H9 (cell line): Measurements from ENCODE around the gene DUSP16. TPM values are rescaled to one million over a fixed set of nuclear protein-coding genes. Genes with fewer than 3 reads are reported as not detected.

Experiments used
- DNase-seq: peaks from one replicate; pipeline ENCODE4 v3.0.0-alpha.2; 2017
- H2AFZ ChIP-seq: one replicate; pipeline ENCODE4 v1.6.1; 2013; ENCODE audit warnings: mild to moderate bottlenecking, low read length, control low read depth, moderate library complexity
- H2AK5ac ChIP-seq: 2 replicates; pipeline ENCODE4 v1.6.1; 2013; ENCODE audit warnings: low read length, control low read depth, mixed read lengths; ENCODE audit not compliant: insufficient read length
- H2BK120ac ChIP-seq: one replicate; pipeline ENCODE4 v1.6.1; 2013; ENCODE audit warnings: low read depth, mild to moderate bottlenecking, low read length, control low read depth, inconsistent platforms; ENCODE audit not compliant: poor library complexity, severe bottlenecking
- H2BK12ac ChIP-seq: 2 replicates; pipeline ENCODE4 v1.6.1; 2013; ENCODE audit warnings: low read length, control low read depth, mixed read lengths, low read depth; ENCODE audit not compliant: insufficient read length
- H2BK15ac ChIP-seq: 2 replicates; pipeline ENCODE4 v1.6.1; 2013; ENCODE audit warnings: low read depth, low read length, control low read depth
- H2BK20ac ChIP-seq: one replicate; pipeline ENCODE4 v1.6.1; 2013; ENCODE audit warnings: low read depth, mild to moderate bottlenecking, low read length, control low read depth, inconsistent platforms; ENCODE audit not compliant: poor library complexity, severe bottlenecking
- H2BK5ac ChIP-seq: 2 replicates; pipeline ENCODE4 v1.6.1; 2013; ENCODE audit warnings: low read length, control low read depth, mixed read lengths; ENCODE audit not compliant: insufficient read length
- H3K14ac ChIP-seq: 2 replicates; pipeline ENCODE4 v1.6.1; 2013; ENCODE audit warnings: low read length, control low read depth; ENCODE audit not compliant: insufficient read depth
- H3K18ac ChIP-seq: 2 replicates; pipeline ENCODE4 v1.6.1; 2013; ENCODE audit warnings: low read depth, mild to moderate bottlenecking, mixed read lengths, low read length, control low read depth; ENCODE audit not compliant: insufficient read length
- H3K23ac ChIP-seq: 2 replicates; pipeline ENCODE4 v1.6.1; 2013; ENCODE audit warnings: low read length, control low read depth, mixed read lengths, low read depth; ENCODE audit not compliant: insufficient read length
- H3K23me2 ChIP-seq: 2 replicates; pipeline ENCODE4 v1.6.1; 2013; ENCODE audit warnings: low read depth, mild to moderate bottlenecking, mixed read lengths, low read length, control low read depth; ENCODE audit not compliant: insufficient read length, poor library complexity, severe bottlenecking
- H3K27ac ChIP-seq: 2 replicates; pipeline ENCODE4 v1.5.1; 2013; ENCODE audit warnings: low read length, control low read depth, mixed read lengths, low read depth; ENCODE audit not compliant: insufficient read length
- H3K27me3 ChIP-seq: 2 replicates; pipeline ENCODE4 v1.6.1; 2013; ENCODE audit warnings: low read length, control low read depth, inconsistent platforms; ENCODE audit not compliant: insufficient read depth
- H3K4ac ChIP-seq: 2 replicates; pipeline ENCODE4 v1.6.1; 2013; ENCODE audit warnings: low read depth, mild to moderate bottlenecking, control low read depth, inconsistent platforms, low read length, moderate library complexity
- H3K4me1 ChIP-seq: 2 replicates; pipeline ENCODE4 v1.6.1; 2013; ENCODE audit warnings: low read length, control low read depth, inconsistent platforms; ENCODE audit not compliant: insufficient read depth
- H3K4me2 ChIP-seq: 2 replicates; pipeline ENCODE4 v1.6.1; 2013; ENCODE audit warnings: low read length, control low read depth, mixed read lengths; ENCODE audit not compliant: insufficient read length, insufficient read depth
- H3K56ac ChIP-seq: 2 replicates; pipeline ENCODE4 v1.6.1; 2013; ENCODE audit warnings: low read depth, mild to moderate bottlenecking, mixed read lengths, low read length, control low read depth; ENCODE audit not compliant: insufficient read length
- H3K79me1 ChIP-seq: 2 replicates; pipeline ENCODE4 v1.6.1; 2013; ENCODE audit warnings: low read depth, mild to moderate bottlenecking, moderate library complexity, low read length, control low read depth, inconsistent platforms; ENCODE audit not compliant: insufficient read depth, poor library complexity, severe bottlenecking
- H3K79me2 ChIP-seq: 2 replicates; pipeline ENCODE4 v1.6.1; 2013; ENCODE audit warnings: low read length, control low read depth, inconsistent platforms; ENCODE audit not compliant: insufficient read depth
- H3K9ac ChIP-seq: 2 replicates; pipeline ENCODE4 v1.6.1; 2013; ENCODE audit warnings: low read length, control low read depth, mixed read lengths; ENCODE audit not compliant: insufficient read length; ENCODE audit errors: extremely low read depth
- H3K9me3 ChIP-seq: one replicate; pipeline ENCODE4 v1.6.1; 2013; ENCODE audit warnings: low read depth, low read length, inconsistent platforms; ENCODE audit not compliant: control insufficient read depth
- H3T11ph ChIP-seq: one replicate; pipeline ENCODE4 v1.6.1; 2013; ENCODE audit warnings: mild to moderate bottlenecking, low read length, control low read depth, inconsistent platforms
- H4K20me1 ChIP-seq: one replicate; pipeline ENCODE4 v1.6.1; 2013; ENCODE audit not compliant: control insufficient read depth, insufficient read length, insufficient read depth
- H4K5ac ChIP-seq: 2 replicates; pipeline ENCODE4 v1.6.1; 2013; ENCODE audit warnings: low read depth, mild to moderate bottlenecking, mixed read lengths, low read length, control low read depth; ENCODE audit not compliant: insufficient read length
- H4K8ac ChIP-seq: replicated peaks from 2 replicates; pipeline ENCODE4 v1.6.1; 2013; ENCODE audit warnings: low read length, control low read depth, mixed read lengths, low read depth; ENCODE audit not compliant: insufficient read length
- H4K91ac ChIP-seq: 2 replicates; pipeline ENCODE4 v1.6.1; 2013; ENCODE audit warnings: low read depth, mild to moderate bottlenecking, moderate library complexity, mixed read lengths, low read length, control low read depth; ENCODE audit not compliant: insufficient read length
- H3K27ac Mint-ChIP-seq, 3 experiments: 2 replicates in 2 of 3; 3 replicates in 1 of 3; pipeline ENCODE4 v1.8.0; 2020 to 2021; ENCODE audit warnings: mixed read lengths in 3 of 3, mild to moderate bottlenecking in 1 of 3, moderate library complexity in 1 of 3
- H3K27me3 Mint-ChIP-seq: 2 replicates; pipeline ENCODE4 v1.8.0; 2021; ENCODE audit warnings: low read depth, mild to moderate bottlenecking, moderate library complexity, mixed read lengths
- H3K36me3 Mint-ChIP-seq, 3 experiments: 2 replicates in 2 of 3; 3 replicates in 1 of 3; pipeline ENCODE4 v1.8.0; 2020 to 2021; ENCODE audit warnings: low read depth in 3 of 3, mixed read lengths in 3 of 3; ENCODE audit not compliant: insufficient read depth in 1 of 3
- H3K4me1 Mint-ChIP-seq, 2 experiments: 2 replicates each; pipeline ENCODE4 v1.8.0; 2020; ENCODE audit warnings: mixed read lengths in 2 of 2
- H3K4me3 Mint-ChIP-seq, 2 experiments: 2 replicates in 1 of 2; 3 replicates in 1 of 2; pipeline ENCODE4 v1.8.0; 2020 to 2021; ENCODE audit warnings: mild to moderate bottlenecking in 2 of 2, mixed read lengths in 2 of 2, moderate library complexity in 1 of 2
- H3K9me3 Mint-ChIP-seq, 2 experiments: 2 replicates in 1 of 2; 3 replicates in 1 of 2; pipeline ENCODE4 v1.8.0; 2020; ENCODE audit warnings: mild to moderate bottlenecking in 2 of 2, mixed read lengths in 2 of 2, moderate library complexity in 1 of 2
- CTCF ChIP-seq: fragments of 200-600 bp; sonication (generic); conservative IDR thresholded peaks from 3 replicates; pipeline ENCODE4 v1.8.0; 2021; ENCODE audit warnings: antibody characterized with exemption, mild to moderate bottlenecking
- WGBS: extraction: QIAGEN DNeasy Blood & Tissue Kit; methylation state at CpG from one replicate; pipeline ENCODE4 v1.1.7; 2013; ENCODE audit warnings: missing lambda C conversion rate, low lambda C conversion rate, mixed read lengths; ENCODE audit not compliant: insufficient read length; ENCODE audit errors: extremely low coverage; 5-methylcytosine and 5-hydroxymethylcytosine counted together
- total RNA-seq: library from RNA; stranded (reverse); gene quantifications from 2 replicates; pipeline ENCODE4 v1.2.1, GENCODE V29; 2021

The DUSP16 gene
- total RNA-seq, 1 experiment from 2014 or later: 64.0 TPM

- Mint-ChIP-seq H3K4me3 (no peak overlapping the region), H3K27ac (peak overlapping the region in 1 of 3 experiments; percentile 81; a peak in 1 of 7 replicates), H3K4me1 (peaks cover 11 to 12% of the 10 kb centered on the region in 2 experiments), H3K27me3 (no peaks in the 10 kb centered on the region), H3K36me3 (peaks cover 5 to 6% (median 5%) of the 10 kb centered on the region in 3 experiments), H3K9me3 (no peaks in the 10 kb centered on the region; a peak in 1 of 5 replicates)
- Histone ChIP-seq H3K27me3 (no peaks in the 10 kb centered on the region), H3T11ph (no peak overlapping the region), H2BK120ac (no peak overlapping the region), H2BK12ac (no peak overlapping the region), H4K5ac (no peak overlapping the region), H2AFZ (no peak overlapping the region), H3K4me2 (no peak overlapping the region), H3K9me3 (no peaks in the 10 kb centered on the region), H3K18ac (no peak overlapping the region), H3K27ac (no peak overlapping the region), H2BK15ac (no peak overlapping the region), H3K23me2 (no peaks in the 10 kb centered on the region), H4K20me1 (no peaks in the 10 kb centered on the region), H4K8ac (no peak overlapping the region), H3K4ac (no peak overlapping the region), H3K79me1 (no peaks in the 10 kb centered on the region), H2AK5ac (no peak overlapping the region), H3K14ac (no peak overlapping the region), H3K23ac (no peak overlapping the region), H3K79me2 (no peaks in the 10 kb centered on the region), H2BK5ac (no peak overlapping the region), H3K9ac (no peak overlapping the region), H4K91ac (no peak overlapping the region), H2BK20ac (no peak overlapping the region), H3K4me1 (no peaks in the 10 kb centered on the region), H3K56ac (no peak overlapping the region)
- no CpG with 5 or more reads among the region's 4 CpGs for WGBS
- DNase-seq: no peak
- TF ChIP-seq CTCF: no peak
Observed at GRCh38 chr12:12441843-12442461, 120.7 kb downstream of the DUSP16 start.
